K562 (cell line): ENCODE measurements around the gene ZP3. TPM values are rescaled to one million over a fixed set of nuclear protein-coding genes. Genes with fewer than 3 reads are reported as not detected.

Source experiments
- CEBPB ChIP-seq: fragments of 450-650 bp; IDR thresholded peaks from 2 replicates; pipeline ENCODE4 v1.6.1; 2016; ENCODE audit warnings: missing genetic modification characterization, missing compliant biosample characterization
- DACH1 ChIP-seq: fragments of 450-650 bp; IDR thresholded peaks from 2 replicates; pipeline ENCODE4 v1.6.1; 2018; ENCODE audit not compliant: partially characterized antibody
- FOXJ2 ChIP-seq: fragments of 200-800 bp; sonication (Bioruptor generic); IDR thresholded peaks from 2 replicates; pipeline ENCODE4 v1.6.1; 2016; ENCODE audit warnings: missing genetic modification characterization, missing compliant biosample characterization
- HDAC6 ChIP-seq: IDR thresholded peaks from 2 replicates; pipeline ENCODE4 v1.6.1; 2012; ENCODE audit warnings: low read depth, mild to moderate bottlenecking, control low read depth, inconsistent platforms, low read length, moderate library complexity
- MCM7 ChIP-seq, 2 experiments: fragments of 450-650 bp; IDR thresholded peaks; 2 replicates each; pipeline ENCODE4 v1.6.1; 2016 to 2018
- MTA2 ChIP-seq: fragments of 450-650 bp; IDR thresholded peaks from 2 replicates; pipeline ENCODE4 v1.6.1; 2016; ENCODE audit warnings: low read depth
- NFRKB ChIP-seq: fragments of 450-650 bp; IDR thresholded peaks from 2 replicates; pipeline ENCODE4 v1.6.1; 2016; ENCODE audit warnings: low read depth
- POLR2H ChIP-seq: IDR thresholded peaks from 2 replicates; pipeline ENCODE4 v1.6.1; 2016; ENCODE audit warnings: missing genetic modification characterization, low read depth, mild to moderate bottlenecking, control low read depth, missing compliant biosample characterization, moderate library complexity
- PRDM10 ChIP-seq: fragments of 450-650 bp; IDR thresholded peaks from 2 replicates; pipeline ENCODE4 v1.6.1; 2018; ENCODE audit not compliant: partially characterized antibody
- SNIP1 ChIP-seq: fragments of 450-650 bp; IDR thresholded peaks from 2 replicates; pipeline ENCODE4 v1.7.1; 2017; ENCODE audit warnings: low read depth, mild to moderate bottlenecking
- TAF7 ChIP-seq: fragments of 450-650 bp; IDR thresholded peaks from 2 replicates; pipeline ENCODE4 v1.6.1; 2016; ENCODE audit warnings: missing genetic modification characterization, missing compliant biosample characterization
- TCFL5 ChIP-seq: fragments of 250-450 bp; sonication (Bioruptor Pico); conservative IDR thresholded peaks from 2 replicates; pipeline ENCODE4 v1.6.1; 2021; ENCODE audit warnings: mild to moderate bottlenecking, moderate library complexity, matching md5 sums
- TSHZ1 ChIP-seq: fragments of 250-450 bp; sonication (Bioruptor Pico); IDR thresholded peaks from 2 replicates; pipeline ENCODE4 v1.4.0; 2020; ENCODE audit warnings: mild to moderate bottlenecking, moderate library complexity
- ZKSCAN3 ChIP-seq: fragments of 250-450 bp; sonication (Bioruptor Pico); IDR thresholded peaks from 2 replicates; pipeline ENCODE4 v1.4.0; 2020
- ZNF518B ChIP-seq: fragments of 250-450 bp; sonication (Bioruptor Pico); IDR thresholded peaks from 2 replicates; pipeline ENCODE4 v1.5.0; 2021; ENCODE audit warnings: mild to moderate bottlenecking, moderate library complexity
- ZNF586 ChIP-seq: fragments of 450-650 bp; formaldehyde crosslinking; conservative IDR thresholded peaks from 2 replicates; pipeline ENCODE4 v1.4.0; 2020; ENCODE audit warnings: mild to moderate bottlenecking, moderate library complexity
- ZNF655 ChIP-seq: fragments of 250-450 bp; sonication (Bioruptor Pico); IDR thresholded peaks from 2 replicates; pipeline ENCODE4 v1.5.0; 2021
- ZSCAN32 ChIP-seq: fragments of 450-650 bp; formaldehyde crosslinking; IDR thresholded peaks from 2 replicates; pipeline ENCODE4 v1.4.0; 2020; ENCODE audit warnings: mild to moderate bottlenecking, moderate library complexity
- polyA plus RNA-seq, 8 experiments: library from polyadenylated mRNA; depleted of rRNA in 4 of 8; stranded (reverse) in 5 of 8; unstranded in 3 of 8; fragments of >200 nt; fragmentation: Nextera tagmentation in 2 of 8; fragmentation: Illumina TruSeq in 1 of 8; extraction: Ambion mirVana in 2 of 8; extraction: Trizol in 1 of 8; gene quantifications; 2 replicates each; pipeline versions ENCODE4 v1.2.1 to v1.2.3, GENCODE V29; 2011 to 2014; ENCODE audit warnings: inconsistent platforms in 1 of 8, missing spikeins in 1 of 8
- total RNA-seq, 7 experiments: library from RNA; depleted of rRNA in 6 of 7; stranded (reverse); fragments of >200 nt in 6 of 7; fragmentation: Illumina TruSeq in 2 of 7; extraction: Trizol in 2 of 7; gene quantifications; 2 replicates each; pipeline versions ENCODE4 v1.2.1 to v1.2.3, GENCODE V29; 2011 to 2021; ENCODE audit warnings: low replicate concordance in 1 of 7

Gene ZP3
- total and polyA plus RNA-seq, 9 of the 15 experiments (the other 6 are each of a cell fraction or from before 2014, with no cell fraction given): 1.4 to 3.8 (median 2.4) TPM

GRCh38 chr7:76392531-76393115, 32.1 kb upstream of the ZP3 start (continued):
- no peak for TF ChIP-seq POLR2H (tag)
- TF ChIP-seq MCM7 (IDR thresholded peaks at IDR 0.05): no peak
- TF ChIP-seq MTA2: no peak
- no peak for TF ChIP-seq DACH1
- TF ChIP-seq SNIP1: no peak
- no peak for TF ChIP-seq ZNF586 (CRISPR knock-in tag)
- TF ChIP-seq CEBPB (tag): peak; percentile 83
- TF ChIP-seq TSHZ1 (CRISPR knock-in tag): no peak
- no peak for TF ChIP-seq HDAC6
- no peak for TF ChIP-seq TAF7 (tag)
- TF ChIP-seq ZNF655: no peak
- no peak for TF ChIP-seq TCFL5 (CRISPR knock-in tag)
- no peak for TF ChIP-seq ZKSCAN3 (CRISPR knock-in tag)
- TF ChIP-seq NFRKB: peak; percentile 39; the same call in 1 of the 2 replicates
- TF ChIP-seq PRDM10: peak; percentile 33
- no peak for TF ChIP-seq ZNF518B (CRISPR knock-in tag)
- TF ChIP-seq ZSCAN32: no peak
- no peak for TF ChIP-seq FOXJ2 (tag)
